Measurements from ENCODE around the gene RRAS2. TPM values are rescaled to one million over a fixed set of nuclear protein-coding genes. Genes with fewer than 3 reads are reported as not detected.
"Not testable (repeated sequence)": the region's sequence is repeated elsewhere in the genome, so short reads cannot be mapped to it uniquely, and the experiment has no call there.

RRAS2 gene
- total RNA-seq, 1 donor: 138 TPM

GRCh38 chr11:14350215-14350614 lies 8.8 kb downstream of the RRAS2 start:
- TF ChIP-seq CTCF (IDR thresholded peaks at IDR 0.05; ENCODE audit: insufficient read depth, low read depth, low read length): no peak
- no peak overlapping the region for H3K4me3 ChIP-seq (ENCODE audit: low read depth, low read length)
- no peak for DNase-seq (ENCODE audit: low read depth)

GRCh38 chr11:14347991-14348390 lies 11.0 kb downstream of the RRAS2 start:
- no peak for DNase-seq (ENCODE audit: low read depth)
- TF ChIP-seq CTCF (IDR thresholded peaks at IDR 0.05; ENCODE audit: insufficient read depth, low read depth, low read length): no peak
- no peak overlapping the region for H3K4me3 ChIP-seq (ENCODE audit: low read depth, low read length)

- DNase-seq (ENCODE audit: low read depth): no peak
- no peak for TF ChIP-seq CTCF (IDR thresholded peaks at IDR 0.05; ENCODE audit: insufficient read depth, low read depth, low read length)
- no peak overlapping the region for H3K4me3 ChIP-seq (ENCODE audit: low read depth, low read length)
These were observed 11.5 kb downstream of the RRAS2 start for GRCh38 chr11:14347494-14347893.

GRCh38 chr11:14346303-14346955 lies 12.6 kb downstream of the RRAS2 start:
- no peak for TF ChIP-seq CTCF (IDR thresholded peaks at IDR 0.05; ENCODE audit: insufficient read depth, low read depth, low read length)
- peak; percentile 28 for DNase-seq (ENCODE audit: low read depth)

GRCh38 chr11:14345668-14346067 lies 13.3 kb downstream of the RRAS2 start:
- H3K4me3 ChIP-seq (ENCODE audit: low read depth, low read length): no peak overlapping the region
- peak; percentile 66 for DNase-seq (ENCODE audit: low read depth)

More at GRCh38 chr11:14346303-14346955, 12.6 kb downstream of the RRAS2 start:
- no peak overlapping the region for H3K4me3 ChIP-seq (ENCODE audit: low read depth, low read length)

GRCh38 chr11:14345016-14345415 lies 14.0 kb downstream of the RRAS2 start:
- DNase-seq (ENCODE audit: low read depth); H3K4me3 ChIP-seq (ENCODE audit: low read depth, low read length): not testable (repeated sequence)

More at GRCh38 chr11:14345668-14346067, 13.3 kb downstream of the RRAS2 start:
- no peak for TF ChIP-seq CTCF (IDR thresholded peaks at IDR 0.05; ENCODE audit: insufficient read depth, low read depth, low read length)

- no peak overlapping the region for H3K4me3 ChIP-seq (ENCODE audit: low read depth, low read length)
- peak; percentile 65 for DNase-seq (ENCODE audit: low read depth)
- no peak for TF ChIP-seq CTCF (IDR thresholded peaks at IDR 0.05; ENCODE audit: insufficient read depth, low read depth, low read length)
These were observed 16.1 kb downstream of the RRAS2 start for GRCh38 chr11:14342906-14343305.
